ENCODE results near the gene SKIDA1.

The SKIDA1 gene

DNA sequence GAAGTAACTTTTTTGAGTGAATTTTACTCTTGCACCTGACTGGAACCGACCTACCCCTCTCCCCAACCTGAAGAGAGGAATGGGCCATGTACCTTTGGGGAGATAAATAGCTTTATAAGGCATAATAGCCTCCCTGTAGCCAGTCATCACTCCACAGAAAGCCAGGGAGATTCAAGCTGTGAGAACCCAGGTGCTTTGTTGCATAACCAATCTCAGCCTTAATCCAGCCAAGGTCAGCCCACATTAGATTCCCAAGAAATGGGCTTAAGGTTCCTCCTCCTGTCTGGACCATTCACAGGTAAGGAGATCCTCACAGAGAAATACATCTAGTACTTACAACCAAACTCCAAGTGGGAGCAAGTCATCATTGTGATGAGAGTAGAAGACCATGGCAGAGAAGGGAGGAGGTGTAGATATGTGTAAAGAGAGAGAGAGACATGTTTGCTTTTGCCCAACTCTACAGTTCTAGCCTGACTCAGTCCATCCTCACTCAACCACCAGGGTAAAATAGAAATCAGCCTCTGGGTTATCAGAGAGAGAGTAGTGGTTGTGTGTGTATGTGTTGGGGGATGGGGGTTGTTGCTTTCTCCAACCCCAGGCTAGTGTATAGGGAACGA is 23.6 kb downstream of the SKIDA1 start:
- H3K27ac ChIP-seq (ENCODE audit: low read depth, low read length) = no peak overlapping the region
- peaks cover 13% of the 10 kb centered on the region for H3K4me1 ChIP-seq (ENCODE audit: control insufficient read depth, low read length)
- H3K79me2 ChIP-seq (ENCODE audit: control insufficient read depth, low read length) = no peaks in the 10 kb centered on the region
- no peaks in the 10 kb centered on the region for H4K20me1 ChIP-seq (ENCODE audit: control insufficient read depth, insufficient read depth, low read depth, low read length)
- H3K9me2 ChIP-seq (replicated peaks; ENCODE audit: control insufficient read depth, low read length) = no peaks in the 10 kb centered on the region
- H3F3A ChIP-seq (ENCODE audit: control insufficient read depth, insufficient read depth) = 0 out of 2 replicates have a peak, but pooled peaks cover 4% of the 10 kb centered on the region
- H3K27me3 ChIP-seq (ENCODE audit: control insufficient read depth, low read length) = peaks cover 81% of the 10 kb centered on the region
- H3K36me3 ChIP-seq (ENCODE audit: control insufficient read depth, low read length) = no peaks in the 10 kb centered on the region
- no peak overlapping the region for H3K4me3 ChIP-seq (ENCODE audit: low read length)
- H3K9me3 ChIP-seq (ENCODE audit: control insufficient read depth, insufficient read depth, low read length) = no peaks in the 10 kb centered on the region
- TF ChIP-seq EZH2phosphoT487 (IDR thresholded peaks at IDR 0.05; ENCODE audit: borderline replicate concordance, low read length) = no peak
- H3K4me2 ChIP-seq (ENCODE audit: low read length) = no peak overlapping the region

GRCh38 chr10:21501091-21501490 is 24.4 kb downstream of the SKIDA1 start:
- H3K4me1 ChIP-seq (ENCODE audit: control insufficient read depth, low read length) = peaks cover 15% of the 10 kb centered on the region
- H3K36me3 ChIP-seq (ENCODE audit: control insufficient read depth, low read length) = no peaks in the 10 kb centered on the region

DNA sequence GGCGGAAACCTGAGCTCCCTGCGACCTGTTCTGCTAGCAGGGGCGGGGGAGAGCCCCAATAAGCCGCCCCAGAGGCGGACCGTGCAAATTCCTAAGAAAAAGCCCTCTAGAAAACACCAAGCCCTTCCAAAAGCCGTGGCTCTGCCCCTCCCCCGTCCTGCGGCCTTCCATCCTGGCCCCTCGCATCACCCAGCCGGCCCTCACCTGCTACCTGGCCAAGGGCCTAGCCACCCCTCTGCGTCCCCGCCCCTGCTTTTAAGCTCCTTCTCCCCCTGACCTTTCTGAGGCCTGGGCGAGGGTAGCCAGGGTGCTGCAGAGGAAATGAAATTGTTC is 24.9 kb downstream of the SKIDA1 start:
- no peaks in the 10 kb centered on the region for H3K9me3 ChIP-seq (ENCODE audit: control insufficient read depth, insufficient read depth, low read length)
- H3K9me2 ChIP-seq (replicated peaks; ENCODE audit: control insufficient read depth, low read length) = no peaks in the 10 kb centered on the region
- H3K4me3 ChIP-seq (ENCODE audit: low read length) = no peak overlapping the region
- 0 out of 2 replicates have a peak, but pooled peaks cover 4% of the 10 kb centered on the region for H3F3A ChIP-seq (ENCODE audit: control insufficient read depth, insufficient read depth)
- no peak overlapping the region for H3K27ac ChIP-seq (ENCODE audit: low read depth, low read length)
- H3K4me1 ChIP-seq (ENCODE audit: control insufficient read depth, low read length) = peaks cover 16% of the 10 kb centered on the region
- TF ChIP-seq, protein P1, sequence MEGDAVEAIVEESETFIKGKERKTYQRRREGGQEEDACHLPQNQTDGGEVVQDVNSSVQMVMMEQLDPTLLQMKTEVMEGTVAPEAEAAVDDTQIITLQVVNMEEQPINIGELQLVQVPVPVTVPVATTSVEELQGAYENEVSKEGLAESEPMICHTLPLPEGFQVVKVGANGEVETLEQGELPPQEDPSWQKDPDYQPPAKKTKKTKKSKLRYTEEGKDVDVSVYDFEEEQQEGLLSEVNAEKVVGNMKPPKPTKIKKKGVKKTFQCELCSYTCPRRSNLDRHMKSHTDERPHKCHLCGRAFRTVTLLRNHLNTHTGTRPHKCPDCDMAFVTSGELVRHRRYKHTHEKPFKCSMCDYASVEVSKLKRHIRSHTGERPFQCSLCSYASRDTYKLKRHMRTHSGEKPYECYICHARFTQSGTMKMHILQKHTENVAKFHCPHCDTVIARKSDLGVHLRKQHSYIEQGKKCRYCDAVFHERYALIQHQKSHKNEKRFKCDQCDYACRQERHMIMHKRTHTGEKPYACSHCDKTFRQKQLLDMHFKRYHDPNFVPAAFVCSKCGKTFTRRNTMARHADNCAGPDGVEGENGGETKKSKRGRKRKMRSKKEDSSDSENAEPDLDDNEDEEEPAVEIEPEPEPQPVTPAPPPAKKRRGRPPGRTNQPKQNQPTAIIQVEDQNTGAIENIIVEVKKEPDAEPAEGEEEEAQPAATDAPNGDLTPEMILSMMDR (IDR thresholded peaks at IDR 0.05; ENCODE audit: low read depth, low read length, poor library complexity, severe bottlenecking) = no peak
- TF ChIP-seq EZH2phosphoT487 (IDR thresholded peaks at IDR 0.05; ENCODE audit: borderline replicate concordance, low read length) = peak; percentile 2; the same call in 1 of the 2 replicates
- no peaks in the 10 kb centered on the region for H3K79me2 ChIP-seq (ENCODE audit: control insufficient read depth, low read length)
- no peaks in the 10 kb centered on the region for H3K36me3 ChIP-seq (ENCODE audit: control insufficient read depth, low read length)
- H3K27me3 ChIP-seq (ENCODE audit: control insufficient read depth, low read length) = peaks cover 74% of the 10 kb centered on the region
- no peaks in the 10 kb centered on the region for H4K20me1 ChIP-seq (ENCODE audit: control insufficient read depth, insufficient read depth, low read depth, low read length)
- peak overlapping the region; percentile 54 for H3K4me2 ChIP-seq (ENCODE audit: low read length)

More at GRCh38 chr10:21501091-21501490, 24.4 kb downstream of the SKIDA1 start:
- no peak for TF ChIP-seq EZH2phosphoT487 (IDR thresholded peaks at IDR 0.05; ENCODE audit: borderline replicate concordance, low read length)
- H3K9me3 ChIP-seq (ENCODE audit: control insufficient read depth, insufficient read depth, low read length) = no peaks in the 10 kb centered on the region
- H3K27ac ChIP-seq (ENCODE audit: low read depth, low read length) = no peak overlapping the region
- no peak overlapping the region for H3K4me2 ChIP-seq (ENCODE audit: low read length)
- H3K9me2 ChIP-seq (replicated peaks; ENCODE audit: control insufficient read depth, low read length) = no peaks in the 10 kb centered on the region
- peaks cover 79% of the 10 kb centered on the region for H3K27me3 ChIP-seq (ENCODE audit: control insufficient read depth, low read length)
- H3F3A ChIP-seq (ENCODE audit: control insufficient read depth, insufficient read depth) = 0 out of 2 replicates have a peak, but pooled peaks cover 4% of the 10 kb centered on the region
- H3K4me3 ChIP-seq (ENCODE audit: low read length) = no peak overlapping the region
- no peaks in the 10 kb centered on the region for H3K79me2 ChIP-seq (ENCODE audit: control insufficient read depth, low read length)
- H4K20me1 ChIP-seq (ENCODE audit: control insufficient read depth, insufficient read depth, low read depth, low read length) = no peaks in the 10 kb centered on the region

DNA sequence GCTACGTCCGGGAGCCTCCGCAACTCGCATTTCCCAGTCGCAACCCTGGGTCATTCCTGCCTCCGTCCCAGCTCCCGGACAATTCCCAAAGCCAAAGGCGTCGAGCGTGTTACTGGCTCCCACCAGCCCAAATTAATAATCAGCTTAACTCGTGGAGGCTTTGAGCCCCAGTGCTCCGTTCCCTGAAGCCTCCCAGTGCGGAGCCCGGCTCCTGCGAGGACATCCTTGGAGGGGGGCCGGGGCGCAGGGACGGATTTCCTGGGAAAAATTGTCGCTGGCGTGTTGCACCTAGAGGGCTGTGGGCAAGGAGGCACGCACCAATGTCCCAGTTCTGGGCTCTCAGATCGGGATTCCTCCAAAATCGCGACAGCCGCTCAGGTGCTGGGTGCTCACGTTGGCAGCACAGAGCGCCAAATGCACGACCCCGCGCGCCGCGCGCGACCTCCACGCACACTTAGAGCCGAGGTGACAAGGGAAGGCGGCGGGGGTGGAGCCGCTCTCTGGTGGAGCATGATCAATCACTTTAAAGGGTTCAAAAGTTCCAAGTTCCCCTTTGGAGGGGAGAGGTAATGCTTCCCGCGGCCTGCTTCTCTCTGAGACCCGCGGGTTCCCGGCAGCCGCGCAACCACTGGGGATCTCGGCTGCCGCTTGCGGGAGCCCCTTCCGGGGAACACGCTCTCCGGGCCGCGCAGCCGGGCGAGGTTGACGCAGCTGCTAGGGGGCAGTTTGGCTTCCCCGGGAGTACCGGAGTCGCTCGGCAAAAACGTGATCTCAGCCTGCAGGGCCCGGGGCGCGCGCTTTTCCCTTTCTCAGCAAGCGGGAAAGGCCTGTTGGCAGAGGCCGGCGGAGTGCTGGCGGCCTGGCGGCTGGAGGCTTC is 25.5 kb downstream of the SKIDA1 start:
- H3K27ac ChIP-seq (ENCODE audit: low read depth, low read length) = no peak overlapping the region
- peak overlapping the region; percentile 37 for H3K4me3 ChIP-seq (ENCODE audit: low read length)
- TF ChIP-seq EZH2phosphoT487 (IDR thresholded peaks at IDR 0.05; ENCODE audit: borderline replicate concordance, low read length) = 0 out of 2 replicates have a peak, but pooled peaks have one; percentile 42
- TF ChIP-seq, protein P1 (IDR thresholded peaks at IDR 0.05; ENCODE audit: low read depth, low read length, poor library complexity, severe bottlenecking) = no peak
- H3K79me2 ChIP-seq (ENCODE audit: control insufficient read depth, low read length) = no peaks in the 10 kb centered on the region
- no peaks in the 10 kb centered on the region for H3K9me3 ChIP-seq (ENCODE audit: control insufficient read depth, insufficient read depth, low read length)
- 0 out of 2 replicates have a peak, but pooled peaks cover 4% of the 10 kb centered on the region for H3F3A ChIP-seq (ENCODE audit: control insufficient read depth, insufficient read depth)
- peak overlapping the region; percentile 54 for H3K4me2 ChIP-seq (ENCODE audit: low read length)
- peaks cover 79% of the 10 kb centered on the region for H3K27me3 ChIP-seq (ENCODE audit: control insufficient read depth, low read length)
- no peaks in the 10 kb centered on the region for H4K20me1 ChIP-seq (ENCODE audit: control insufficient read depth, insufficient read depth, low read depth, low read length)
- no peaks in the 10 kb centered on the region for H3K9me2 ChIP-seq (replicated peaks; ENCODE audit: control insufficient read depth, low read length)
- H3K4me1 ChIP-seq (ENCODE audit: control insufficient read depth, low read length) = peaks cover 22% of the 10 kb centered on the region
- no peaks in the 10 kb centered on the region for H3K36me3 ChIP-seq (ENCODE audit: control insufficient read depth, low read length)
